Measurements from ENCODE around the gene COX10.

Gene COX10

GRCh38 chr17:14197586-14197985 lies 128.3 kb downstream of the COX10 start:
- Histone ChIP-seq H3K27ac (no peak overlapping the region), H3K4me3 (no peak overlapping the region), H3K4me1 (no peaks in the 10 kb centered on the region), H3K36me3 (peaks cover 0 to 23% (median 5%) of the 10 kb centered on the region in 3 donors), H3K27me3 (no peaks in the 10 kb centered on the region), H3K9me3 (no peaks in the 10 kb centered on the region)
- intact Hi-C loops (cut with DNase I; ENCODE audit: low total_unique reads) = no loop called here
- TF ChIP-seq CTCF (IDR thresholded peaks at IDR 0.05) = no peak
- no peak for DNase-seq

GRCh38 chr17:14198013-14198412 lies 128.7 kb downstream of the COX10 start:
- no peak for DNase-seq
- Histone ChIP-seq H3K27me3 (no peaks in the 10 kb centered on the region), H3K4me3 (no peak overlapping the region), H3K27ac (no peak overlapping the region), H3K36me3 (peaks cover 0 to 21% (median 5%) of the 10 kb centered on the region in 3 donors), H3K9me3 (no peaks in the 10 kb centered on the region), H3K4me1 (no peaks in the 10 kb centered on the region)
- intact Hi-C loops (cut with DNase I; ENCODE audit: low total_unique reads) = no loop called here
- no peak for TF ChIP-seq CTCF (IDR thresholded peaks at IDR 0.05)

- H3K27ac ChIP-seq = no peak overlapping the region
- no peaks in the 10 kb centered on the region for H3K9me3 ChIP-seq
- no peaks in the 10 kb centered on the region for H3K27me3 ChIP-seq
- H3K36me3 ChIP-seq = peaks cover 0 to 19% (median 5%) of the 10 kb centered on the region in 3 donors
- no peak for DNase-seq
- intact Hi-C loops (cut with DNase I; ENCODE audit: low total_unique reads) = no loop called here
- no peak for TF ChIP-seq CTCF (IDR thresholded peaks at IDR 0.05)
- no peaks in the 10 kb centered on the region for H3K4me1 ChIP-seq
- H3K4me3 ChIP-seq = no peak overlapping the region
Observed at GRCh38 chr17:14198575-14198974, 129.3 kb downstream of the COX10 start.

GRCh38 chr17:14199601-14200000 lies 130.3 kb downstream of the COX10 start:
- no peak for TF ChIP-seq CTCF (IDR thresholded peaks at IDR 0.05)
- Histone ChIP-seq H3K9me3 (no peaks in the 10 kb centered on the region), H3K27ac (no peak overlapping the region), H3K4me3 (no peak overlapping the region), H3K36me3 (peaks cover 0 to 19% (median 5%) of the 10 kb centered on the region in 3 donors), H3K27me3 (no peaks in the 10 kb centered on the region), H3K4me1 (no peaks in the 10 kb centered on the region)
- DNase-seq = no peak
- intact Hi-C loops (cut with DNase I; ENCODE audit: low total_unique reads) = no loop called here

- intact Hi-C loops (cut with DNase I; ENCODE audit: low total_unique reads) = no loop called here
Observed at GRCh38 chr17:14200354-14200753, 131.1 kb downstream of the COX10 start.

More at GRCh38 chr17:14200354-14200753, 131.1 kb downstream of the COX10 start:
- no peak overlapping the region for H3K27ac ChIP-seq
- no peaks in the 10 kb centered on the region for H3K27me3 ChIP-seq
- H3K36me3 ChIP-seq = peaks cover 0 to 19% (median 5%) of the 10 kb centered on the region in 3 donors
- TF ChIP-seq CTCF (IDR thresholded peaks at IDR 0.05) = no peak
- H3K4me1 ChIP-seq = no peaks in the 10 kb centered on the region
- no peak for DNase-seq
- no peaks in the 10 kb centered on the region for H3K9me3 ChIP-seq
- H3K4me3 ChIP-seq = no peak overlapping the region

Data from tibial artery (tissue), 4 donors.